Measurements from ENCODE around the gene GNAQ. TPM values are rescaled to one million over a fixed set of nuclear protein-coding genes. Genes with fewer than 3 reads are reported as not detected.
"Not testable (repeated sequence)": the region's sequence is repeated elsewhere in the genome, so short reads cannot be mapped to it uniquely, and the experiment has no call there.

The GNAQ gene
- total RNA-seq, 2 donors from 2014 or later, result 13.4 to 17.8 TPM

- Histone ChIP-seq H3K9me3 (peaks cover 0 to 4% of the 10 kb centered on the region in 2 donors), H3K27me3 (no peaks in the 10 kb centered on the region), H3K4me3 (no peak overlapping the region), H3K4me1 (no peaks in the 10 kb centered on the region), H3K27ac (no peak overlapping the region), H3K36me3 (no peaks in the 10 kb centered on the region)
- TF ChIP-seq CTCF (IDR thresholded peaks at IDR 0.05), result no peak
- no peak for DNase-seq (ENCODE audit: low spot score)
These were observed 320.5 kb downstream of the GNAQ start for GRCh38 chr9:77710965-77711648.

GRCh38 chr9:77710316-77710715 is 321.3 kb downstream of the GNAQ start:
- H3K4me3 ChIP-seq, result no peak overlapping the region
- no peaks in the 10 kb centered on the region for H3K4me1 ChIP-seq
- no peak for TF ChIP-seq CTCF (IDR thresholded peaks at IDR 0.05)
- no peak overlapping the region for H3K27ac ChIP-seq
- no peak for DNase-seq (ENCODE audit: low spot score)
- peaks cover 0 to 4% of the 10 kb centered on the region in 2 donors for H3K9me3 ChIP-seq
- no peaks in the 10 kb centered on the region for H3K36me3 ChIP-seq
- no peaks in the 10 kb centered on the region for H3K27me3 ChIP-seq

GRCh38 chr9:77708064-77708815 is 323.4 kb downstream of the GNAQ start:
- TF ChIP-seq CTCF (IDR thresholded peaks at IDR 0.05), result no peak
- Histone ChIP-seq H3K9me3 (peaks cover 0 to 4% of the 10 kb centered on the region in 2 donors), H3K36me3 (no peaks in the 10 kb centered on the region), H3K27me3 (no peaks in the 10 kb centered on the region), H3K4me3 (no peak overlapping the region), H3K4me1 (no peaks in the 10 kb centered on the region), H3K27ac (no peak overlapping the region)
- DNase-seq (ENCODE audit: low spot score), result no peak

- H3K4me3 ChIP-seq, result no peak overlapping the region
- H3K27ac ChIP-seq, result no peak overlapping the region
- H3K9me3 ChIP-seq, result peaks cover 0 to 4% of the 10 kb centered on the region in 2 donors
- peak; percentile 84 for DNase-seq (ENCODE audit: low spot score)
- H3K27me3 ChIP-seq, result no peaks in the 10 kb centered on the region
- no peak for TF ChIP-seq CTCF (IDR thresholded peaks at IDR 0.05)
- H3K4me1 ChIP-seq, result no peaks in the 10 kb centered on the region
- no peaks in the 10 kb centered on the region for H3K36me3 ChIP-seq
These were observed 324.1 kb downstream of the GNAQ start for GRCh38 chr9:77707383-77708063.

- no peaks in the 10 kb centered on the region for H3K36me3 ChIP-seq
These were observed 326.0 kb downstream of the GNAQ start for GRCh38 chr9:77705636-77706035.

GRCh38 chr9:77702521-77703390 is 328.9 kb downstream of the GNAQ start:
- H3K9me3 ChIP-seq; DNase-seq (ENCODE audit: low spot score); H3K36me3 ChIP-seq; H3K27me3 ChIP-seq; H3K4me1 ChIP-seq; H3K27ac ChIP-seq; H3K4me3 ChIP-seq: not testable (repeated sequence)

More at GRCh38 chr9:77705636-77706035, 326.0 kb downstream of the GNAQ start:
- no peaks in the 10 kb centered on the region for H3K4me1 ChIP-seq
- no peaks in the 10 kb centered on the region for H3K27me3 ChIP-seq
- no peak for DNase-seq (ENCODE audit: low spot score)
- peaks cover 0 to 4% of the 10 kb centered on the region in 2 donors for H3K9me3 ChIP-seq
- no peak overlapping the region for H3K27ac ChIP-seq
- no peak overlapping the region for H3K4me3 ChIP-seq
- TF ChIP-seq CTCF (IDR thresholded peaks at IDR 0.05), result no peak
